ENCODE results near the gene PDE3B. TPM values are rescaled to one million over a fixed set of nuclear protein-coding genes. Genes with fewer than 3 reads are reported as not detected.

The PDE3B gene
- polyA plus RNA-seq, 1 donor (not counting 4 experiments of a cell fraction or from before 2014, with no cell fraction given) = 0.01 TPM

GRCh38 chr11:14673824-14674405 is 30.3 kb downstream of the PDE3B start:
- Histone ChIP-seq H3K4me1 (ENCODE audit: control insufficient read depth, extremely low read depth, insufficient read depth, low read length) (peaks cover 6% of the 10 kb centered on the region), H2AFZ (ENCODE audit: control insufficient read depth, low read length) (no peak overlapping the region), H3K27me3 (ENCODE audit: control insufficient read depth, extremely low read depth, insufficient read depth, low read length) (no peaks in the 10 kb centered on the region), H4K20me1 (ENCODE audit: control insufficient read depth, extremely low read depth, insufficient read depth, low read length) (no peaks in the 10 kb centered on the region), H3K36me3 (ENCODE audit: control insufficient read depth in 2 of 2, extremely low read depth in 1 of 2, insufficient read depth in 2 of 2, low read length in 2 of 2) (no peaks in the 10 kb centered on the region), H3K9me3 (ENCODE audit: control insufficient read depth, low read depth, low read length) (no peaks in the 10 kb centered on the region), H3K9ac (ENCODE audit: control insufficient read depth, extremely low read depth, insufficient read depth, low read length) (no peak overlapping the region), H3K4me3 (ENCODE audit: control insufficient read depth in 2 of 3, extremely low read depth in 1 of 3, insufficient read depth in 2 of 3, low read depth in 1 of 3, low read length in 3 of 3) (no peak overlapping the region), H3K79me2 (ENCODE audit: control insufficient read depth, insufficient read depth, low read length) (no peaks in the 10 kb centered on the region), H3K27ac (ENCODE audit: control insufficient read depth, insufficient read depth, low read length) (no peak overlapping the region), H3K4me2 (ENCODE audit: control insufficient read depth, extremely low read depth, insufficient read depth, low read depth, low read length) (no peak overlapping the region), H3K9me1 (ENCODE audit: control insufficient read depth, extremely low read depth, insufficient read depth, low read length) (no peaks in the 10 kb centered on the region)
- FAIRE-seq (no peak), DNase-seq (ENCODE audit: low read depth, low spot score) (no peak)
- TF ChIP-seq EZH2 (IDR thresholded peaks at IDR 0.05; ENCODE audit: low read length) (no peak), CTCF (optimal IDR thresholded peaks at IDR 0.05 in 1 of 3, IDR thresholded peaks at IDR 0.05 in 1 of 3, conservative IDR thresholded peaks at IDR 0.05 in 1 of 3; ENCODE audit: extremely low read depth in 1 of 3, insufficient read depth in 2 of 3, low read length in 3 of 3) (no peak)
- dilution Hi-C loops (cut with MboI; ENCODE audit: extremely low pct_ligation_motif_present, low sequenced_read_pairs) = no loop called here

GRCh38 chr11:14676068-14676467 is 32.5 kb downstream of the PDE3B start:
- DNase-seq (ENCODE audit: low read depth, low spot score) (no peak), FAIRE-seq (no peak)
- Histone ChIP-seq H3K4me2 (ENCODE audit: control insufficient read depth, extremely low read depth, insufficient read depth, low read depth, low read length) (no peak overlapping the region), H4K20me1 (ENCODE audit: control insufficient read depth, extremely low read depth, insufficient read depth, low read length) (no peaks in the 10 kb centered on the region), H3K9ac (ENCODE audit: control insufficient read depth, extremely low read depth, insufficient read depth, low read length) (no peak overlapping the region), H2AFZ (ENCODE audit: control insufficient read depth, low read length) (no peak overlapping the region), H3K79me2 (ENCODE audit: control insufficient read depth, insufficient read depth, low read length) (no peaks in the 10 kb centered on the region), H3K4me1 (ENCODE audit: control insufficient read depth, extremely low read depth, insufficient read depth, low read length) (peaks cover 6% of the 10 kb centered on the region), H3K9me3 (ENCODE audit: control insufficient read depth, low read depth, low read length) (no peaks in the 10 kb centered on the region), H3K27me3 (ENCODE audit: control insufficient read depth, extremely low read depth, insufficient read depth, low read length) (no peaks in the 10 kb centered on the region), H3K36me3 (ENCODE audit: control insufficient read depth in 2 of 2, extremely low read depth in 1 of 2, insufficient read depth in 2 of 2, low read length in 2 of 2) (no peaks in the 10 kb centered on the region), H3K9me1 (ENCODE audit: control insufficient read depth, extremely low read depth, insufficient read depth, low read length) (no peaks in the 10 kb centered on the region), H3K4me3 (ENCODE audit: control insufficient read depth in 2 of 3, extremely low read depth in 1 of 3, insufficient read depth in 2 of 3, low read depth in 1 of 3, low read length in 3 of 3) (no peak overlapping the region), H3K27ac (ENCODE audit: control insufficient read depth, insufficient read depth, low read length) (no peak overlapping the region)
- TF ChIP-seq EZH2 (IDR thresholded peaks at IDR 0.05; ENCODE audit: low read length) (no peak), CTCF (optimal IDR thresholded peaks at IDR 0.05 in 1 of 3, IDR thresholded peaks at IDR 0.05 in 1 of 3, conservative IDR thresholded peaks at IDR 0.05 in 1 of 3; ENCODE audit: extremely low read depth in 1 of 3, insufficient read depth in 2 of 3, low read length in 3 of 3) (no peak)
- dilution Hi-C loops (cut with MboI; ENCODE audit: extremely low pct_ligation_motif_present, low sequenced_read_pairs) = no loop called here

All from keratinocyte (primary cell).